Upper lobe of left lung (tissue), 4 donors: ENCODE data around the gene ARMS2.

Experiments used
- CTCF ChIP-seq, 6 experiments: fragments of 450-650 bp in 4 of 6; fragments of 200-600 bp in 2 of 6; sonication (generic) in 2 of 6; IDR thresholded peaks; one replicate each; pipeline ENCODE4 v1.5.1; 2016 to 2019; ENCODE audit warnings: antibody characterized with exemption in 6 of 6
- EP300 ChIP-seq, 4 donors: sonication (generic); formaldehyde crosslinking; IDR thresholded peaks; one replicate each; pipeline ENCODE4 v1.5.1; 2017; ENCODE audit warnings: antibody characterized with exemption in 4 of 4, control low read depth in 2 of 4
- POLR2A ChIP-seq, 4 donors: fragments of 450-650 bp; IDR thresholded peaks; one replicate each; pipeline ENCODE4 v1.5.1; 2016 to 2017; ENCODE audit warnings: antibody characterized with exemption in 4 of 4, mild to moderate bottlenecking in 2 of 4
- POLR2AphosphoS5 ChIP-seq, 2 donors: sonication (generic); formaldehyde crosslinking; IDR thresholded peaks; one replicate each; pipeline ENCODE4 v1.5.1; 2017; ENCODE audit warnings: antibody characterized with exemption in 2 of 2

GRCh38 chr10:122476333-122476695, 21.9 kb downstream of the ARMS2 start:
- no peak for TF ChIP-seq POLR2AphosphoS5 (IDR thresholded peaks at IDR 0.05)
- TF ChIP-seq POLR2A (IDR thresholded peaks at IDR 0.05): no peak
- no peak for TF ChIP-seq CTCF (IDR thresholded peaks at IDR 0.05)
- TF ChIP-seq EP300 (IDR thresholded peaks at IDR 0.05): no peak
